Gastroesophageal sphincter (tissue), 2 donors: ENCODE results near the gene RAF1.
"Not testable (repeated sequence)": the region's sequence is repeated elsewhere in the genome, so short reads cannot be mapped to it uniquely, and the experiment has no call there.

Source experiments
- EP300 ChIP-seq: sonication (generic); formaldehyde crosslinking; IDR thresholded peaks from one replicate; pipeline ENCODE4 v1.6.1; 2017; ENCODE audit warnings: antibody characterized with exemption, mild to moderate bottlenecking
- POLR2A ChIP-seq, 2 donors: fragments of 450-650 bp; IDR thresholded peaks; one replicate each; pipeline ENCODE4 v1.6.1; 2017; ENCODE audit warnings: antibody characterized with exemption in 2 of 2, mild to moderate bottlenecking in 2 of 2, moderate library complexity in 1 of 2

DNA sequence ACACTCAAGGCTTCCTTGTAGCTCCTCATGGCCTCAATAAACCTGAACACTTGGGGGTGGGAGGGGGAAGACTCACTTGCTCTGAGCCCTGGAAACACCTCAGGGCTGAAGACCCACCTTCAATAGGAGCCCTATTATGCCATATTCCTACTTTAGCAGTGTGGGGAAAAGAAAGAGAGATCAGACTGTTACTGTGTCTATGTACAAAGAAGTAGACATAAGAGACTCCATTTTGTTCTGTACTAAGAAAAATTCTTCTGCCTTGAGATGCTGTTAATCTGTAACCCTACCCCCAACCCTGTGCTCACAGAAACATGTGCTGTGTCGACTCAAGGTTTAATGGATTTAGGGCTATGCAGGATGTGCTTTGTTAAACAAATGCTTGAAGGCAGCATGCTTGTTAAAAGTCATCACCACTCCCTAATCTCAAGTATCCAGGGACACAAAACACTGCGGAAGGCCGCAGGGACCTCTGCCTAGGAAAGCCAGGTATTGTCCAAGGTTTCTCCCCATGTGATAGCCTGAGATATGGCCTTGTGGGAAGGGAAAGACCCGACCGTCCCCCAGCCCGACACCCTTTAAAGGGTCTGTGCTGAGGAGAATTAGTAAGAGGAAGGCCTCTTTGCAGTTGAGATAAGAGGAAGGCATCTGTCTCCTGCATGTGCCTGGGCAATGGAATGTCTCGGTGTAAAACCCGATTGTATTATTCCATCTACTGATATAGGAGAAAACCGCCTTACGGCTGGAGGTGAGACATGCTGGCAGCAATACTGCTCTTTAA lies 10.2 kb upstream of the RAF1 start:
- not testable (repeated sequence) for TF ChIP-seq EP300; POLR2A (IDR thresholded peaks at IDR 0.05)
